ENCODE results near the gene AGRN.
"Not testable (repeated sequence)": the region's sequence is repeated elsewhere in the genome, so short reads cannot be mapped to it uniquely, and the experiment has no call there.

The AGRN gene

DNA sequence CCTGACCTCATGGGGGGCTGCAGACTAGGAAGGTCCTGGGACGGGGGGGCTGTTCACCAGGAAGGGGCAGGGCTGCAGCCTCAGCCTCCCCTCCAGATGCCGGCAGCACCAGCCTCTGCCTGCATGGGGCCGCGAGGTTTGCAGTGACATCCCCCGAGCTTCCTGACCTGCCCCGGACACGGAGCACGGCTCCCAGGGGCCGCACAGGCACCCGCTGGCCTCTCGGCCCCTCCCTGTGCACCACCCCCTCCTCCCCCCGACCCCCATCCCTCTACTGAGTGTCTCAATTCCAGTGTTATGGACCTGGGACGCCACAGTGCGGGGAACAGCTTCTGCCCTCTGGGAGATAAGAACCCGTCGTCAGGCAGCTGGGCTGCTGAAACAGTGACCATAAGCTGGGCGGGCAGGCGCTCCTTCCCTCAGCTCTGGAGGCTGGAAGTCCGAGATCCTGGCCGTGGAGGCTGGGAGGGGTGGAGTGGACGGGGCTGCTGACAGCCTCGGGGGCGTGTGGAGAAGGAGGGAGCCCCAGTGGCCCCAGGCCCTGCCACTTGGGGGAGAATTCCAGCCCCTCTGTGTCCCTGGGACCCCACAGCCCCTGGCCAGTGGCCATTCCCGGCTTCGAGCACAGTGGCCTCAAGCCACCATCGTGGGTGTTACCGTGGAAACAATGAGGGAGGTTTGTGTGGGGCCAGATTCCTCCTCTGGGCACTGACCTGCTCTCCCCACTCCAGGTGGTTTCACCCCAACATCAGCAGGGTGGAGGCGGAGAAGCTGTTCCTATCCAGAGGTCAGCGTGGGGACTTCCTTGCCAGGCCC lies 42.6 kb downstream of the AGRN start:
- Histone ChIP-seq H3K4me3 (ENCODE audit: control insufficient read depth in 1 of 7, extremely low read depth in 1 of 7, insufficient read depth in 4 of 7, low read depth in 2 of 7, low read length in 6 of 7) (peak overlapping the region in 1 of 7 experiments; percentile 16), H3K4me1 (ENCODE audit: control extremely low read depth in 1 of 4, control insufficient read depth in 4 of 4, insufficient read depth in 4 of 4, low read length in 3 of 4) (peaks cover 0 to 42% (median 39%) of the 10 kb centered on the region in 4 experiments), H3K27ac (ENCODE audit: insufficient read depth in 1 of 2, low read depth in 1 of 2, low read length in 2 of 2, poor library complexity in 1 of 2, severe bottlenecking in 2 of 2) (no peak overlapping the region), H3K27me3 (replicated peaks in 2 of 5; ENCODE audit: control insufficient read depth in 4 of 5, insufficient read depth in 5 of 5, low read length in 4 of 5) (peaks cover 0 to 70% (median 21%) of the 10 kb centered on the region in 5 experiments), H3K36me3 (ENCODE audit: control insufficient read depth in 4 of 4, insufficient read depth in 4 of 4, low read length in 3 of 4) (no peaks in the 10 kb centered on the region), H3K9me3 (ENCODE audit: control extremely low read depth in 1 of 5, control insufficient read depth in 4 of 5, insufficient read depth in 2 of 5, low read depth in 1 of 5, low read length in 4 of 5) (no peaks in the 10 kb centered on the region)
- ChIA-PET POLR2A (no interaction called here), CTCF (interaction anchor here (0.7 to 3.4 kb wide), 9 partner anchors 8 to 188 kb away, joined by 3 to 26 read pairs (median 4); partner anchors contain the start of gene PERM1)
- 14% methylated on average over 15 of the region's 29 CpGs for WGBS (ENCODE audit: insufficient coverage)
- DNase-seq, result peak in 1 of 3 donors; percentile 21

DNA sequence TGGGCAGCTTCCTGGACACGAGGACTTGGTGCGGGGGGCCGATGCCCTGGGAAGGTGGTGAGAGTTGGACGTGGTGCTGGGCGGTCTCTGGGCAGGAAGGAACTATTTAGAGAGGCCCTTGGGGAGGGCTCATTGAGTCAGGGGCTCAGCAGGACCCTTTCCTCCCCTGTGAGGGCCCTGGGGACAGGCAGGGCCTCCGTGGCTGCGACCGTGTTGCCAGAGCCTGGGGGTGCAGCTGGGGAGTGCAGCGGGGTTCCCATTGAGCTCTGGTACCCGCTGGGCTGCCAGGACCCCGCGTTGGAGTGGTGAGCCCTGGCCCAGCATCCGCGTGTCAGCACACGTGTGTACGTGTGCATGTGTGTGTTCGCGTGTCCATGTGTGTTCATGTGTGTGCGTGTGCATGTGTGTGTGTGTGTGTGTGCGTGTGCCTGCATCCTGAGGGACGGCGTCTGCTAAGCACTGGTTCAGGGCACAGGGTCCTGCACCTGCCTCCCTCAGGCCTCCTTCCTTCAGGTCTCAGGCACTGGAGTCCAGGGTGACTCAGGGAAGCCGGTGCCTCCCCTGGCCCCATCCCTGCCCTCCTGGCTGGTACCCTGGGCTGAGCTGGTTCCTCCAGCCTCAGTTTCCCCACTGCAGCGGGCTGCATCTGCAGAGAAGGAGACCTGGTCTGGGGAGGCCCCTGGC lies 43.5 kb downstream of the AGRN start:
- Histone ChIP-seq H3K4me1 (ENCODE audit: control extremely low read depth in 1 of 4, control insufficient read depth in 4 of 4, insufficient read depth in 4 of 4, low read length in 3 of 4) (peaks cover 0 to 48% (median 44%) of the 10 kb centered on the region in 4 experiments), H3K36me3 (ENCODE audit: control insufficient read depth in 4 of 4, insufficient read depth in 4 of 4, low read length in 3 of 4) (no peaks in the 10 kb centered on the region), H3K27ac (ENCODE audit: insufficient read depth in 1 of 2, low read depth in 1 of 2, low read length in 2 of 2, poor library complexity in 1 of 2, severe bottlenecking in 2 of 2) (peak overlapping the region in 1 of 2 experiments; percentile 75), H3K9me3 (ENCODE audit: control extremely low read depth in 1 of 5, control insufficient read depth in 4 of 5, insufficient read depth in 2 of 5, low read depth in 1 of 5, low read length in 4 of 5) (no peaks in the 10 kb centered on the region), H3K27me3 (replicated peaks in 2 of 5; ENCODE audit: control insufficient read depth in 4 of 5, insufficient read depth in 5 of 5, low read length in 4 of 5) (peaks cover 0 to 69% (median 19%) of the 10 kb centered on the region in 5 experiments), H3K4me3 (ENCODE audit: control insufficient read depth in 1 of 7, extremely low read depth in 1 of 7, insufficient read depth in 4 of 7, low read depth in 2 of 7, low read length in 6 of 7) (peak overlapping the region in 3 of 7 experiments; percentile 46 to 66 (median 51))
- DNase-seq, result peak in 2 of 3 donors; percentile 61 to 75
- ChIA-PET CTCF (interaction anchor here (0.7 to 3.4 kb wide), 19 partner anchors 8 to 188 kb away, joined by 3 to 26 read pairs (median 4); partner anchors contain the start of gene PERM1), POLR2A (interaction anchor here (1.2 to 1.4 kb wide), 4 partner anchors 23 to 110 kb away, joined by 3 to 7 read pairs (median 5); partner anchors contain the start of genes C1orf159 and TTLL10)
- 50% methylated on average over 15 of the region's 24 CpGs for WGBS (ENCODE audit: insufficient coverage)

DNA sequence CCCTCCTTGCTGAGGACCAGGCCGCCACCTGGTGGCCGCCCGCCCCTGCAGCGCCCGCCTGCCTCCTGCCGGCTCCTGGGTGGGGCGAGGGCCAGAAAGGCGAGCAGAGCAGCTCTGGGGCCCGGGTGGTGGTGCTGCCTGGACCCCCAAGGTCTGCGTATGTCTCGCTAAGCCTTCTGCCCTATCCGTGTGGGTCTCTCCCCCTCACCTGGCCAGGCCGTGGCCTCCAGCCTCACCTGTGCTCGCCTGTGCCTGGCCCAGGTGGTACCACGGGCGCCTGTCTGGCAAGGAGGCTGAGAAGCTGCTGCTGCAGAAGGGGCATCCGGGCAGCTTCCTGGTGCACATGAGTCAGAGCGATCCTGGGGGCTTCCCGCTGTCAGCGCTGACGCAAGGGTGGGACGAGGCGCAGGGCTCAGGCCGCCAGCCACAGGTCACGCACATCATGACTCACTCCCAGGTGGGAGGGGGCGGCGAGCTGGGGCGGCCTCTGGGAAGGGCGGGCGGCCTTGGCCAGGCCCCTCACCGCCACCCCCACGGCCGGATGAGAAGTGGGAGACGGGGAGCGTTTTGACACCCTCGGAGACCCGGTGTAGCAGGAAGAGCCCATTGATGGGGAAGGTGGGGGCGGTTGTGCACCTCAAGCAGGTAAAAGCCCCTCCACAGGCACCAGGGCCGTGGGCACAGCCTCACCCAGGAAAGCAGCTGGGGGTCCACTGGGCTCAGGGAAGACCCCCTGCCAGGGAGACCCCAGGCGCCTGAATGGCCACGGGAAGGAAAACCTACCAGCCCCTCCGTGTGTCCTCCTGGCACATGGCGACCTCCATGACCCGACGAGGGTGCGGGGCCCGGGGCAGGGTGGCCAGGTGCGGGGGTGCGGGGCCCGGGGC lies 44.3 kb downstream of the AGRN start:
- Histone ChIP-seq H3K4me3 (ENCODE audit: control insufficient read depth in 1 of 7, extremely low read depth in 1 of 7, insufficient read depth in 4 of 7, low read depth in 2 of 7, low read length in 6 of 7) (peak overlapping the region in 3 of 7 experiments; percentile 46 to 66 (median 51)), H3K9me3 (ENCODE audit: control extremely low read depth in 1 of 5, control insufficient read depth in 4 of 5, insufficient read depth in 2 of 5, low read depth in 1 of 5, low read length in 4 of 5) (no peaks in the 10 kb centered on the region), H3K27me3 (replicated peaks in 2 of 5; ENCODE audit: control insufficient read depth in 4 of 5, insufficient read depth in 5 of 5, low read length in 4 of 5) (peaks cover 0 to 62% (median 19%) of the 10 kb centered on the region in 5 experiments), H3K36me3 (ENCODE audit: control insufficient read depth in 4 of 4, insufficient read depth in 4 of 4, low read length in 3 of 4) (no peaks in the 10 kb centered on the region), H3K27ac (ENCODE audit: insufficient read depth in 1 of 2, low read depth in 1 of 2, low read length in 2 of 2, poor library complexity in 1 of 2, severe bottlenecking in 2 of 2) (peak overlapping the region in 1 of 2 experiments; percentile 75), H3K4me1 (ENCODE audit: control extremely low read depth in 1 of 4, control insufficient read depth in 4 of 4, insufficient read depth in 4 of 4, low read length in 3 of 4) (peaks cover 0 to 44% (median 42%) of the 10 kb centered on the region in 4 experiments)
- peak; percentile 97 to 99 (median 99) for DNase-seq
- ChIA-PET CTCF (interaction anchor here (0.8 to 3.4 kb wide), 15 partner anchors 9 to 162 kb away, joined by 3 to 26 read pairs (median 4); no protein-coding TSS in a partner anchor), POLR2A (interaction anchor here (0.7 to 1.4 kb wide), 5 partner anchors 24 to 110 kb away, joined by 3 to 7 read pairs (median 4); partner anchors contain the start of genes C1orf159 and TTLL10)
- WGBS (ENCODE audit: insufficient coverage), result 5% methylated on average over 37 of the region's 50 CpGs

DNA sequence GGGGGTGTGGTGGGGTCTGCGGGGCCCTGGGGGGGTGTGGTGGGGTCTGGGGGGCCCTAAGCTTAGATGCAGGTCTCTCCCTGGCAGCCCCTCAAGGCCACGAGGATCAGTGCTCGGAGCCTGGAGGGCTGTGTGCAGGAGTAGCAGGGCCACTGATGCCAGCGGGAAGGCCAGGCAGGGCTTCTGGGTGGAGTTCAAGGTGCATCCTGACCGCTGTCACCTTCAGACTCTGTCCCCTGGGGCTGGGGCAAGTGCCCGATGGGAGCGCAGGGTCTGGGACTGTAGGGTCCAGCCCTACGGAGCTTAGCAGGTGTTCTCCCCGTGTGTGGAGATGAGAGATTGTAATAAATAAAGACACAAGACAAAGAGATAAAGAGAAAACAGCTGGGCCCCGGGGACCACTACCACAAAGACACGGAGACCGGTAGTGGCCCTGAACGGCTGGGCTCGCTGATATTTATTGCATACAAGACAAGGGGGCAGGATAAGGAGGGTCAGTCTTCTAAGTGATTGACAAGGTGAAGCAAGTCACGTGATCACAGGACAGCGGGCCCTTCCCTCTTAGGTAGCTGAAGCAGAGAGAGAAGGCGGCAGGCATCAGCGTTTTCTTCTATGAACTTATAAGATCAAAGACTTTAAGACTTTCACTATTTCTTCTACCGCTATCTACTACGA lies 45.5 kb downstream of the AGRN start:
- WGBS (ENCODE audit: insufficient coverage), result 67% methylated on average over 15 of the region's 20 CpGs
- H3K9me3 ChIP-seq (ENCODE audit: control extremely low read depth in 1 of 5, control insufficient read depth in 4 of 5, insufficient read depth in 2 of 5, low read depth in 1 of 5, low read length in 4 of 5), result no peaks in the 10 kb centered on the region
- H3K27me3 ChIP-seq (replicated peaks in 2 of 5; ENCODE audit: control insufficient read depth in 4 of 5, insufficient read depth in 5 of 5, low read length in 4 of 5), result peaks cover 0 to 64% (median 16%) of the 10 kb centered on the region in 5 experiments
- CTCF ChIA-PET, result interaction anchor here (1.7 kb wide), 1 partner anchor 33 kb away, joined by 12 read pairs; no protein-coding TSS in a partner anchor
- no peak overlapping the region for H3K4me3 ChIP-seq (ENCODE audit: control insufficient read depth in 1 of 7, extremely low read depth in 1 of 7, insufficient read depth in 4 of 7, low read depth in 2 of 7, low read length in 6 of 7)
- DNase-seq, result no peak
- H3K27ac ChIP-seq (ENCODE audit: insufficient read depth in 1 of 2, low read depth in 1 of 2, low read length in 2 of 2, poor library complexity in 1 of 2, severe bottlenecking in 2 of 2), result no peak overlapping the region
- H3K4me1 ChIP-seq (ENCODE audit: control extremely low read depth in 1 of 4, control insufficient read depth in 4 of 4, insufficient read depth in 4 of 4, low read length in 3 of 4), result peaks cover 0 to 44% (median 41%) of the 10 kb centered on the region in 4 experiments
- H3K36me3 ChIP-seq (ENCODE audit: control insufficient read depth in 4 of 4, insufficient read depth in 4 of 4, low read length in 3 of 4), result no peaks in the 10 kb centered on the region
- POLR2A ChIA-PET, result interaction anchor here (0.7 kb wide), 1 partner anchor 93 kb away, joined by 4 read pairs; no protein-coding TSS in a partner anchor

DNA sequence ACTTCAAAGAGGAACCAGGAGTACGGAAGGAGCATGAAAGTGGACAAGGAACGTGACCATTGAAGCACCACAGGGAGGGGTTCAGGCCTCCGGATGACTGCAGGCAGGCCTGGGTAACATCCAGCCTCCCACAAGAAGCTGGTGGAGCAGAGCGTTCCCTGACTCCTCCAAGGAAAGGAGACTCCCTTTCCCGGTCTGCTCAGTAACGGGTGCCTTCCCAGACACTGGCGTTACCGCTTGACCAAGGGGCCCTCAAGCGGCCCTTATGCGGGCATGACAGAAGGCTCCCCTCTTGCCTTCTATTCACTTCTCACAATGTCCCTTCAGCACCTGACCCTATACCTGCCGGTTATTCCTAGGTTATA lies 46.0 kb downstream of the AGRN start:
- H3K36me3 ChIP-seq (ENCODE audit: control insufficient read depth in 4 of 4, insufficient read depth in 4 of 4, low read length in 3 of 4); H3K4me3 ChIP-seq (ENCODE audit: control insufficient read depth in 1 of 7, extremely low read depth in 1 of 7, insufficient read depth in 4 of 7, low read depth in 2 of 7, low read length in 6 of 7); CTCF ChIA-PET; H3K9me3 ChIP-seq (ENCODE audit: control extremely low read depth in 1 of 5, control insufficient read depth in 4 of 5, insufficient read depth in 2 of 5, low read depth in 1 of 5, low read length in 4 of 5); H3K27ac ChIP-seq (ENCODE audit: insufficient read depth in 1 of 2, low read depth in 1 of 2, low read length in 2 of 2, poor library complexity in 1 of 2, severe bottlenecking in 2 of 2); POLR2A ChIA-PET; DNase-seq: not testable (repeated sequence)
- peaks cover 0 to 61% (median 14%) of the 10 kb centered on the region in 5 experiments for H3K27me3 ChIP-seq (replicated peaks in 2 of 5; ENCODE audit: control insufficient read depth in 4 of 5, insufficient read depth in 5 of 5, low read length in 4 of 5)
- WGBS (ENCODE audit: insufficient coverage), result 72% methylated on average over 8 of the region's 11 CpGs
- H3K4me1 ChIP-seq (ENCODE audit: control extremely low read depth in 1 of 4, control insufficient read depth in 4 of 4, insufficient read depth in 4 of 4, low read length in 3 of 4), result peaks cover 0 to 46% (median 41%) of the 10 kb centered on the region in 4 experiments
